Amygdala (tissue), 56 donors: ENCODE data around the gene CFL1.
A peak's percentile ranks its signal among the peaks of the same experiment; 100 is the strongest.

Source experiments
- DNase-seq, 56 donors: peaks; one replicate each; lab custom pipeline; 2025; lab: John Stamatoyannopoulos, UW

The CFL1 gene

DNA sequence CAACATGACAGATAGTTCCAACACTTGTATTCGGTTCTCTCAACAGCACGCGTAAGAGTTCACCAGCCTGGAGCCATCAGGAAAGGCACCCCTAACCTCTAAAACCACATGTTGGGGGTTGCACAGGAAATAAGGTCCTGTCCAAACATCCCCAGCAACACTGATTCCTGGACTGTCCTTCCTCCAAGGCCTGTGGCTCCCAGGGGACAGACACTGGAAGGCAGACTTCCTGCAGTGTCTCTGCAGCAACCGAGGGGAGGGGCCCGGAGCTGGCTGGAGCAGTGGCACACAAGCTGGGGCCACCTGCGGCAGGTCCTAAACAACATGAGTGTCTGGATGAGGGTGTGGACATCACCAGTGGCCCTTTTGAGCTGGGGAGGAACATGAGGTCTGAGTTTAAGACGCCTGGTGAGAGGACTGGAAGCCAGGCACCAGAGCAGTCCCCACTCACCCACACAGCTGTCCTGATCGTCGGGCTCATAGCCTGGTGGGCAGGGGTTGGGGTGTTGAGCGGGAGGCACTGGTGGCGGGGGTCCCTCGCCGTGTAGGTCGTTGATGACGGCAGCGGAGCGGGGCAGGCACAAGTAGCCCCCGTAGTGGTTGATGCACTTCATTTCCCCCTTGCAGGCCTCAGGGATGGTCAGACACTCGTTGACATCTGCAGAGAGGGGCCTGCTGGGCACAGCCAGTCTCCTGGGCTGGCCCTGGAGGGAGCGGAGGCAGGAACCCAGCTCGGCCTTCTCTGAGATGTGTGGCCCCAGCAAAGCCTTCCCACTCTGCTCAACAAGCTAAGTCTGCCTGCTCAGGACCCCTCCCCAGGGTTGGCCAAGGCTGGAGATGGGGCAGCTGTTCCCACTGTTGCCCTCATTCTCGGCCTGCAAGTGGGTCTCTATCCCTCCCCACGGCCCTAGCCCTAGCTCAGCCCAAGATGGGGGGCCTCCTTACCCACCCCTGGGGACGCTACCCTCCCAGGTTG is 13.0 kb upstream of the CFL1 start:
- DNase-seq = no peak

DNA sequence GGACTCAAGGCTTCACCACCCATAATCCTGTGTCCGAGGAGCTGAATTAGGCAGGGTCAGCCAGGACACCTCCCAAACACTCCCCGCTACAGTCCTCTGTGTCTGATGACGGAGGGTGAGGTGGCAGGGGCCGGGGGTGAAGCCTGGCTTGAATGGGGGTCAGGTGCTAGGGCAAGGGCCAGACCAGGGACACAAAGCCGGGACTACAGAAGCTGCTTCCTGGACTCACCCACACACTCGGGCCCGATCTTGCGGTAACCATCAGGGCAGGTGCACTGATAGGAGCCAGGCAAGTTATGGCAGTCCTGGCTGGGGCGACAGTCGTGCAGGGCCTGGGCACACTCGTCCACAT is 12.3 kb upstream of the CFL1 start:
- DNase-seq = no peak

DNA sequence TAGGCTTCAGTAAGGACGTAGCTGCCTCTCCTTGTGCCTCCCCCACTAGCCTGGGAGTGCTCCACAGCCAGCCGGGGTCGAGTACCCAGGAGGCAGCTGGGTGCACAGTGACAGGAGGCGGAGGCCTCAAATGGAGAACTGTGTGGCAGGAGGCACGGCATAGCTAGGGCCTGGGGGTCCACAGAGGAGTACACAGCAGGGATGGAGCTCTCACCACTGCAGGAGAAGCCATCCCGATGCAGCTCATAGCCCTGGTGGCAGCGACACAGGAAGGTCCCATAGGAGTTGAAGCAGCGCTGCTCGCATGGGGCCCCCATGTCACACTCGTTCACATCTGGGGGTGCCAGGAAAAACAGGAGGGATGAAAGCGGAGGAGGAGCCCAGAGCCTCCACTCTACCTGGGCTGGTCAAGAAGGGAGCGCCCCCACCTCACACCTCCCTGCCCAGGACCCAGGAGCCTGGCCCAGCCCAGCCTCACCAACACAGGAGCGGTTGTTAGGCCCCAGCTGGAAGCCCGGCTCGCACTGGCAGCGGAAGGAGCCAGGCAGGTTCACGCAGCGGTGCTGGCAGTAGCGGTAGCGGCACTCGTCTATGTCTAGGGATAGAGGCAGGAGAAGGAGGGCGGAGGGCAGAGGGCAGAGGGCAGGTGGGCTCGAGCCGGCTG is 11.8 kb upstream of the CFL1 start:
- DNase-seq = no peak

DNA sequence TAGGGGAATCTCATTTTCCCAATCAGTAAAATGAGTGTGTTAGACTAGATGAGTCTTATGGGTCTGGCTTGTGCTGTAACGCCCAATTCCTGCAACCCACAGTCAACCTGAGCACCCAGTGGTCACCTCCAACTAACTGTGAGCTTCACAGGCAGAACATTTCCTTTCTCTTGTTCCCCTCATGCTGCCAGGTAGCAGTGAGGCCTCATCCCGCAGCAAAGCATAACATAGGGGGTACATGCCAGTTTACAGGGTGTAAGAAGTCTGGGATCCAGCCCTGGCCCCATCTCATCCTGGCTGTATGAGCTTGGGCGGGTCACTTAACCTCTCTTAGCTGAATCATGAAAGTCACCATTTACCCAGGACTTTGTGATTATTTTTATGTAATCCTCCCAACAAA is 10.9 kb upstream of the CFL1 start:
- DNase-seq = no peak

DNA sequence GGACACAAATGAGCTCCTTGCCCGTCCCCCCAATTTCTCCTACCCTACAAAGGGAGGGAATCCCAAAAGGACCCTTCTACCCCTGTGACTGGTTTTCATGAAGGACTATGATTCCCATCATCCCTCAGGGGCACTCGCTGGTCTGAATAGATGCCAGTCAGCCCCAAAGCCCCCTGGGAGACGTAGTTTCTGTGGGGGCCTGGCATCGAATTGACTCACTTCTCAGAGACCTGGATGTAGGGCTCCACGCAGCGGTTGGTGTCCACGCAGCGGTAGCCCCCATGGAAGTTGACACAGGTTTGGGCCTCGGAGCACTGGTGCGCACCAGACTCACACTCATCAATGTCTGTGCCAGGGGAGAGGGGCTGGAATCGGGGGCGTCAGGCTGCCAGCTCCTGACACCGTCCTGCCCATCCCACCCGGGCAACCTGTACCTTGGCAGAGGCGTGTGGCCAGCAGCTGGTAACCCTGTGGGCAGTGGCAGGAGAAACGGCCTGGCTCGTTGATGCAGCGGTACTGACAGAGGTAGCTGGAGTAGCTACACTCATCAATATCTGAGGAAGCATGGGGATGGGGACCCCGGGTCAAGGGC is 10.2 kb upstream of the CFL1 start:
- DNase-seq = peak in 23 of 56 donors; percentile 2 to 77 (median 32)

DNA sequence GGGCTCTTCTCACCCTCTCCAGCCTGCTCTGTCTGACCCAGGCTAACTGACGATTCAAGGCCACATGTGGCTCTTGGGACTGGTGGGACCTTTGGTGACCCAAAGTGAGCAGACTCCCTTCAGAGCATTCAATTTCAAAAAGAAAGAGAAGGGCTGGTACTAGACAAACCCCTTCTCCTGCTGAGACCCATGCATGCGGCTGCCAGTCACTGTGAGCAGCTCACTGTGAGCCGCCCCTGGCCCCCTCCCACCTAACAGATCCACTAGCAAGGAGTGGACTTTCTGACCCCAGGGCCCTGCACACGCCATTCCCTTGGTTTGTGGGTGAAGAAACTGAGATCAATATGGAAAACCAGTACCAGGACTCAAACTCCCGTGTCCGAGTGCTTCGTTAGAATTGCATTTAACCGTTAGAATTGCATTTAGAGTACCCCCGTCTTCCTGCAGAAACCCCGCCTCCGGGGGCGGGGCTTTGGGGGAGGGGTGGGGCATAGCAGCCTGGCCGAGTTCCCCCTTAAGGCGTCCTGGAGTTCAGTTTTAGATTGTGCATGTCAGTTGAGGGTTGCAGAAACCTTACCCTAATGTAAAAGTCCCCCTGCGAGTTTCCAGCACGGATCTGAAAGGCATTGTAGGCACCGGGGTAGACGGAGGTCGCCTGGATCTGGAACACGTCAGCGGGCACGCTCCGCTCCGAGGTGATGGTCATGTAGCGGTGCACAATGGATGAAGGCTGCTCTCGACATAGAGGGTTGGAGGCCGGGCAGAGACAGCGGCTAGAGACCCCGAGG is 9.5 kb upstream of the CFL1 start:
- no peak for DNase-seq

DNA sequence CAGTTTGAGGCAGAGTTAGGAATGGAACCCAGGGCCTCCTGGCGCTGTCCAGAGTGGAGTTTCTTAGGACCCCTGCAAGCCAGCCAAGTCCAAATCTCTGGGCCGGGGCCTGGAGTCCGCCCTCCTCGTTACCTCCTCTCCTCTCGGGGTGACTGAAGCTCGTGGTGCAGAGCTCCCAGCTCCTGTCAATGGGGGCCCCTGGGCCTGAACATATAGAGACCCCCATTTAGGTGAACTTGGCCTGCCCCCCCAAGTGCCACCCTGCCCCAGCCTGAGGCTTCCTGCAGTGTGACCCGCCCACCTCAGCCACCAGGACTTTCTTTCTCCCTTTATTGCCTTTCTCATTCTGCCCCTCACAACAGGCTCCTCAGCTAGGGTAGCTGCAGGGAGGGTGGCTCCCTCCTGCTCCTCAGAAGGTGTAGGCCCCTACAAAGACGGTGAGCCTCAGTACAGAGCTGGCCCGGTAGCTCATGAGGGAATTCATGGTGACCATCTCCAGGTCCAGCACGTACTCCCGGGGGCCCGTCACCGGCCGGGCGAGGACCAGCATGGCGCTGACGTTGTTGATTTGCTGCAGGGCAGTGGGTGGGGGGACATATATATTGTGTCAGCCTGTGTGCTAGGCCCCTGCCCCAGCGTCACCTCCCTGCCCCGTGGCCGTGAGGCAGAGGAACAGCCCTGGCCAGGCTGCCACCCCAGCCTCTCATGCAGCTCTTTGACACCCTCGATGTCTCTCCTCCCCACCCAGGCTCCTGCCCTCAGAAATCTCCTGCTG is 8.7 kb upstream of the CFL1 start:
- no peak for DNase-seq

DNA sequence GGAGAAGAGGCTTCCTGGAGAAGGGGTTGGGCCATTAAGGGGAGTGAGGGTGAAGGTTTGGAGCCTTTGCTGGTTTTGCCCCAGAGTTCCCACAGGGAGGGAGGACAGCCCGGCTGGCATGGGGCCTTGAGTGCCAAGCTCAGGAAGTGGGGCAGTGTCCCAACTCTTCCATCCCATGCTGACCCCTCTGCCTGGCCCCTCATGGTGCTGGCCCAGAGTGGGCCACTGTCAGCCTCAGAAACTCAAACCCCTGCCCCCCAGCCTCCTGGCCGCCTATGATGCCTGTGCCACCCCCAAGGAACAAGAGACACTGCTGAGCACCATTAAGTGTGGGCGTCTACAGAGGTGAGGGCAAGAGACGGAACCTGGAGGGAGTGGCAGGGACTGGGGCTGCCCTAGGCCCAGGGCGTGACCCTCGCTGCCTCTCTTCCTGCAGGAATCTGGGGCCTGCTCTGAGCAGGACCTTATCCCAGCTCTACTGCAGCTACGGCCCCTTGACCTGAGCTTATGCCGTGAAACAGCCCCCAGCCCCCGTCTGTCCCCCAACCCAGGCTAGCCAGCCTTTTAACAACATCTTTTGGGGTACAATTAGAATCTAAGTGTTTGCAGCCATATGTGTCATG is 7.7 kb upstream of the CFL1 start:
- no peak for DNase-seq

DNA sequence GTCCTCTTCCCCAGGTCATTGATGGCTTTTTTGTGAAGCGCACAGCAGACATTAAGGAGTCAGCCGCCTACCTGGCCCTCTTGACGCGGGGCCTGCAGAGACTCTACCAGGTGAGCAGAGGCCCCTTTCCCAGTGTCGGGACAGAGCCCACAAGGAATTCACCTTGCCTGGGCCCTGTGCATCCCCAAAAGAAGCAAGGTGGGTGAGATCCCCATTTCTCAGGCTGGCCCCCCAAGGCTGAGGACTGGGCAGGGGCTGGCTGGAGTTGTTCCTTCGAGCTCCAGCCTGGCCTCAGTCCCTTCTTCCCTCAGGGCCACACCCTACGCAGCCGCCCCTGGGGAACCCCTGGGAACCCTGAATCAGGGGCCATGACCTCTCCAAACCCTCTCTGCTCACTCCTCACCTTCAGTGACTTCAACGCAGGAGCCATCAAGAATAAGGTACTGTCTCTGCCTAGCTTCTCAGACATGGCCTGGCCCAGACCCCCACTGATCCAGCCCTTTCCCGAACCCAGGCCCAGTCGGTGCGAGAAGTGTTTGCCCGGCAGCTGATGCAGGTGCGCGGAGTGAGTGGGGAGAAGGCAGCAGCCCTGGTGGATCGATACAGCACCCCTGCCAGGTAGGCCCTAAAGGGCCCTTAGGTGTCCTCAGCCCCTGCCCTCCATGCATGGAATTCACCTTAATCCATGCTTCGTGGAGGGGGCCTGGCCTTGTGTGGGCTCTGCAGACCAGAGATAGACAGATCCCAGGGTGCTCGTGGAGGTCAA is 6.9 kb upstream of the CFL1 start:
- DNase-seq = no peak

DNA sequence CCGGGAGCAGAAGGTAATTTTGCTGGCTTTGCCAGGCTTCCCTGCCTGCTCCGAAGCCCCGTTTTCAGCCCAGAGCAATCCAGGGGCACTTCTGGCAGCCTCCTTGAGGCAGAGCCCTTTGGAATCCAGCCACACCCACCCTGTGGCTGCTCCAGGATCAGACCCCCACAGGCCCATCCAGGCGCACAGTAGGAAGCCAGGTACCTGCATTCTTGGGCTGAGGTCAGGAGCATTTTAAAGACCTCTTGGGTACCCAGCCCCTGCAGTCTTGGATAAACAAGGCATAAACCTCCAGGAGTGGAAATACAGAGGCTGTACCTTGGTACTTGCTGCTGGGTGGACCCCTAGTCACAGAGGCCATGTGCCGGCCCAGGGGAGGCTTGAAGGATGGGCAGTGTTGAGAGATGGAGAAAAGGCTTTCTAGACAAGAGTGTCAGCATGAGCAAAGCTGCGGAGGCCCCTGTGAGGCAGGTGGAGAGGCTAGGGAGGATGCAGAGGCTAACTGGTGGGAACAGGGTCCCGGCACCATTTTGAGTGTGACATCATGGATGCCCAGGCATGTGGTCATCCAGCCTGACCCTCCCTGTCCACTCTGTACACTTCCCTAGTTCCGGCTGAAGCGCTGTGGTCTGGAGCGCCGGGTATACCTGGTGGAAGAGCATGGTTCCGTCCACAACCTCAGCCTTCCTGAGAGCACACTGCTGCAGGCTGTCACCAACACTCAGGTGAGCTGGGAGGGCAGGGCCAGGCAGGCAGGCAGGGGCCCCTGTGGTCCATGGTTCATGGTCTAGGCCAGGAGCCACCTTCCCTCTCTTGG is 6.1 kb upstream of the CFL1 start:
- no peak for DNase-seq

DNA sequence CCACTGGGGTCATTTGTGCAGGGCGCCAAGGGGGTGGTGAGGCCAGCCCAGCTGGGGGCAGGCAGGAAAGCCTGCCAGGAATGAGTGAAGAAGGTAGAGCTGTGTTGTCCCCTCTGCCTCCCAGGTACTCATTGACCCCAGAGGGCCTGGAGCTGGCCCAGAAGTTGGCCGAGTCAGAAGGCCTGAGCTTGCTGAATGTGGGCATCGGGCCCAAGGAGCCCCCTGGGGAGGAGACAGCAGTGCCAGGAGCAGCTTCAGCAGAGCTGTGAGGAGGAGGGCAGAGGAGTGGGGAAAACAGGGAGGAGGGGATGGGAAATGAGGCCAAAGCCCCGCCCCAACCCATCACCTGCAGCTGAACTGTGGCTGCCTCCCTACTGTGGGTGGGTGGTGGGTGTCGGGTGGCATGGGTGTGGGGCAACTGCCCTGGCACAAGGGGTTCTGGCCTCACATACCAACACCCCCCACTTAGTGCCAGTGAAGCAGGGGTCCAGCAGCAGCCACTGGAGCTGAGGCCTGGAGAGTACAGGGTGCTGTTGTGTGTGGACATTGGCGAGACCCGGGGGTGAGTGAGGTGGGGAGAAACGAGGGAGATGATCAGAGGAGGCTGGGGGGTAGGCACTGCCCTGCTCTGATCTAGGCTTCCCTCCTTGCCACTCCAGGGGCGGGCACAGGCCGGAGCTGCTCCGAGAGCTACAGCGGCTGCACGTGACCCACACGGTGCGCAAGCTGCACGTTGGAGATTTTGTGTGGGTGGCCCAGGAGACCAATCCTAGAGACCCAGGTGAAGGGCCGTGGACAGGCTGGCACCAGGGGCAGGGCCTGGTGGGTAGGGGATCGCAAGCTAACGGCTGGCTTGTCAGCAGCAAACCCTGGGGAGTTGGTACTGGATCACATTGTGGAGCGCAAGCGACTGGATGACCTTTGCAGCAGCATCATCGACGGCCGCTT is 5.2 kb upstream of the CFL1 start:
- no peak for DNase-seq

DNA sequence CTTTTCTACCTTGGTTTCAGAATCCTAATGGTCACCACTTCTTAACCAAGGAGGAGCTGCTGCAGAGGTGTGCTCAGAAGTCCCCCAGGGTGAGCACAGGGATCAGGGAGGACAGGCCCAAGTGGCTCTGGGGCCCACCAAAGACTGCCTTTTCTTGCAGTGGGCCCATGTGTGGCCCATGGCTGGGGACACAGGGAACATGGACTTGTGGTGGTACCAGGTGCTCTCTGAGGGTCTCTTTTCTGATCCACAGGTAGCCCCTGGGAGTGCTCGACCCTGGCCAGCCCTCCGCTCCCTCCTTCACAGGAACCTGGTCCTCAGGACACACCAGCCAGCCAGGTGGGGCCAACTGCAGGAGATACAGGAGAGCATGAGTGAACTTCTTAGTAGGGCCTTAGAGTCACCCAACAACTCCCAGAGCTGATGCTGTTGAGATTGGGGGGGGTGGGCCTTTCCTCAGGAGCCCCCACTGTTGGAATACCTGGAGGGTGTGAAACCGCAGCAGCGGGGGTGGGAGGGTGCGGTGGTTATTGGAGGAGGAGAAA is 4.3 kb upstream of the CFL1 start:
- no peak for DNase-seq

DNA sequence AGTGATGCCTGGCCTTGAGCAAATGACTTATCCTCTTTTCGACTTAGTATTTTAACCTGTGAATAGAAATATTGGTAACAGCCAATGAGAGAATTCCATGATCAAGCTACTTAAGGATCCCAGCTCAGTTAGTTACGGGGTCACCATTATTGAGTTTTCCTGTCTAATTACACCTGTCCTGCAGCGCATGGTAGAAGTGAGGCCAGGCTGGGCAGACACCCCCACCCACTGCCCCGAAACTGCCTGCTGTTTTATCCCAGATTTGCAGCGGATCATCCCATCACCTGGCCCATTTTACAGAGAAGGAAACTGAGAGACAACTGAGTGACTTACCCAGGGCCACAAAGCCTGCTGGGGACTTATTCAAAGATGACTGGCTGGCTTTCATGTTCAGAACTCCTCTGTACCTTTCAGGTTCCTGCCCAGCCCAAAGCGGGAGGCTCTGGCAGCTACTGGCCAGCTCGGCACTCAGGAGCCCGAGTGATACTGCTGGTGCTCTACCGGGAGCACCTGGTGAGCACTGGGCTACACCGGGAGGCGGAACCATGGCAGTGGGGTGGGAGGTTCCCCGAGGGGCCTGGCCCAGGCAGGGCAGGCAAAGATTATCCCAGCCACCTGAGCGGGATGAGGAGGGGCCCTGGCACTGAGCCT is 3.7 kb upstream of the CFL1 start:
- DNase-seq = peak in 1 of 56 donors; percentile 76

DNA sequence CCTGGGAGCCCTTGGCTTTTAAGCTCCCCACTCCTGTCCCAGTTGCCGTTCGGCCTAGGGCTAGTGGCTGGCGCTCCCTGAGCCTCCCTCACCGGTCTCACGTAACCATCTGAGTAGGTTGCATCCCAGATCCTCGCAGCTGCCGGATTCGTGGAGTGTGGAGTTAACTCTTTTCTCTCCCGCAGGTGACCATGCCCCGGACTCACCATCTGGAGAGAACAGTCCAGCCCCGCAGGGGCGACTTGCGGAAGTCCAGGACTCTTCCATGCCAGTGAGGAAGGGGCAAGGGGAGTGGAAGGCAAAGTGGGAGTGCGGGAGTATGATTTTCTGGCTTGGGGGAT is 3.2 kb upstream of the CFL1 start:
- no peak for DNase-seq

DNA sequence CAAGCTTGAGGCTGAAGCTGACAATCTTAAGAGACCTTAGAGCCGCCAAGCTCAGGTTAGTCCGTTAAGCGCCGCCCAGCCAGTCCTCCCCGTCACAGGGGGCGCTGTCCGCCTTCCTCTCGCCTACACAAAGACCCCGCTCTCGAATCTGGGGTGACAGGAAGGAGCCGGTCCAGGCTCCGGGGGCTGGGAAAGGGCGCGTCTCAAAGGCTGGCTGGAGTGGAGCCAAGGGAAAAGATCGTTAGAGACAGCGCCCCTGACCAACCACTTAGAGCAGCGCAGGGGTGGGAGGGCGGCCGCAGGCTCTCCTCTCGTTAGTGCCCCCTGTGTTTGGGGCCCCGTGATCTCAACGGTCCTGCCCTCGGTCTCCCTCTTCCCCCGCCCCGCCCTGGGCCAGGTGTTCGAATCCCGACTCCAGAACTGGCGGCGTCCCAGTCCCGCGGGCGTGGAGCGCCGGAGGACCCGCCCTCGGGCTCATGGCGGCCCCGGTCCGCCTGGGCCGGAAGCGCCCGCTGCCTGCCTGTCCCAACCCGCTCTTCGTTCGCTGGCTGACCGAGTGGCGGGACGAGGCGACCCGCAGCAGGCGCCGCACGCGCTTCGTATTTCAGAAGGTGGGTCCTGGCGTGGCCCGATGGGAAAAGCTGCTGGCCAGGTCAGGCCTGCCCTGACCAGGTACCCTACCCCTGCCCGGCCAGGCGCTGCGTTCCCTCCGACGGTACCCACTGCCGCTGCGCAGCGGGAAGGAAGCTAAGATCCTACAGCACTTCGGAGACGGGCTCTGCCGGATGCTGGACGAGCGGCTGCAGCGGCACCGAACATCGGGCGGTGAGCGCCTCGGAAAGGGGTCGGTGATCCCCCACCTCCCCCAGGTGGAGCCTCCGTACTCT is 2.5 kb upstream of the CFL1 start, which contains the start of gene MUS81:
TSS of gene MUS81 (plus strand) at position 156 of the 887 bp plus-strand sequence. CDS start at position 477, 321 bp downstream.
- peak in 54 of 56 donors; percentile 50 to 94 (median 86) for DNase-seq
